GM12878 (cell line): ENCODE results near the gene SAGE1. TPM values are rescaled to one million over a fixed set of nuclear protein-coding genes. Genes with fewer than 3 reads are reported as not detected.
"Not testable (repeated sequence)": the region's sequence is repeated elsewhere in the genome, so short reads cannot be mapped to it uniquely, and the experiment has no call there.

Experiments used
- ATAC-seq: fragments of 200-7000 bp; cut with Tn5 transposase; 3 replicates; pipeline ENCODE4 v1.9.1; 2020; ENCODE audit warnings: mild to moderate bottlenecking, moderate library complexity
- BruUV-seq: library from RNA; stranded (reverse); fragments of 400-500 nt; replicated peaks from 2 replicates; lab custom pipeline; 2021; lab: Mats Ljungman, UMichigan
- CTCF ChIA-PET: fragments of 300-600 bp; sonication (Branson Sonifier 250); formaldehyde crosslinking; extraction: SDS; loops from one replicate; lab custom pipeline; 2021; ENCODE audit warnings: inconsistent platforms; lab: Yijun Ruan, JAX
- POLR2A ChIA-PET: fragments of 350-600 bp; formaldehyde crosslinking; extraction: SDS; loops from one replicate; lab custom pipeline; 2021; ENCODE audit warnings: inconsistent platforms; lab: Charles Lee
- RAD21 ChIA-PET: fragments of 300-600 bp; sonication (Branson Sonifier 250); formaldehyde crosslinking; loops from one replicate; lab custom pipeline; 2023; ENCODE audit warnings: antibody characterized with exemption; ENCODE audit not compliant: unreplicated experiment; lab: Charles Lee
- SMC1A ChIA-PET: fragments of 300-600 bp; sonication (Branson Sonifier 250); formaldehyde crosslinking; loops from one replicate; lab custom pipeline; 2023; ENCODE audit not compliant: unreplicated experiment, uncharacterized antibody; lab: Charles Lee
- DNase-seq: peaks from one replicate; pipeline ENCODE4 v3.0.0-alpha.2; 2011; ENCODE audit warnings: low read depth, low spot score
- FAIRE-seq: peaks from 3 replicates; lab custom pipeline; 2011; peaks lifted over from hg19 to GRCh38; lab: Jason Lieb, UNC
- H2AFZ ChIP-seq: 2 replicates; pipeline ENCODE4 v1.6.0; 2011; ENCODE audit warnings: low read depth, low read length, control low read depth; ENCODE audit not compliant: control insufficient read depth
- H3K27ac ChIP-seq: 2 replicates; pipeline ENCODE4 v1.5.1; 2011; ENCODE audit warnings: control low read depth; ENCODE audit not compliant: control insufficient read depth, insufficient read depth
- H3K27me3 ChIP-seq, 2 experiments: replicated peaks in 1 of 2; 2 replicates each; pipeline versions ENCODE4 v1.6.0 to v1.6.1; 2011; ENCODE audit warnings: low read length in 1 of 2; ENCODE audit not compliant: control insufficient read depth in 2 of 2, insufficient read depth in 2 of 2
- H3K36me3 ChIP-seq, 2 experiments: 2 replicates each; pipeline ENCODE4 v1.5.1; 2011; ENCODE audit warnings: low read length in 1 of 2; ENCODE audit not compliant: control insufficient read depth in 2 of 2, insufficient read depth in 2 of 2
- H3K4me1 ChIP-seq: 2 replicates; pipeline ENCODE4 v1.6.1; 2011; ENCODE audit warnings: mild to moderate bottlenecking, low read length, moderate library complexity, mixed read lengths; ENCODE audit not compliant: control insufficient read depth, insufficient read depth
- H3K4me2 ChIP-seq: 2 replicates; pipeline ENCODE4 v1.6.0; 2011; ENCODE audit warnings: control low read depth; ENCODE audit not compliant: control insufficient read depth, insufficient read depth
- H3K4me3 ChIP-seq: fragments of 200-600 bp; sonication (generic); 2 replicates; pipeline ENCODE4 v1.5.1; 2016
- H3K79me2 ChIP-seq: 2 replicates; pipeline ENCODE4 v1.6.0; 2011; ENCODE audit warnings: low read length; ENCODE audit not compliant: control insufficient read depth, insufficient read depth
- H3K9ac ChIP-seq: 2 replicates; pipeline ENCODE4 v1.8.0; 2011; ENCODE audit warnings: low read length, control low read depth, mixed read lengths; ENCODE audit not compliant: control insufficient read depth, insufficient read depth
- H3K9me3 ChIP-seq: replicated peaks from 3 replicates; pipeline ENCODE4 v1.5.1; 2011; ENCODE audit warnings: mild to moderate bottlenecking, low read length; ENCODE audit not compliant: control insufficient read depth, insufficient read depth
- H4K20me1 ChIP-seq: 2 replicates; pipeline ENCODE4 v1.6.0; 2011; ENCODE audit not compliant: control insufficient read depth, insufficient read depth
- RAD51 ChIP-seq: fragments of 450-650 bp; IDR thresholded peaks from 2 replicates; pipeline ENCODE4 v1.6.1; 2016; ENCODE audit warnings: moderate library complexity, mild to moderate bottlenecking, inconsistent platforms
- ZNF207 ChIP-seq: fragments of 450-650 bp; IDR thresholded peaks from 2 replicates; pipeline ENCODE4 v1.6.1; 2014; ENCODE audit warnings: antibody characterized with exemption, mild to moderate bottlenecking, borderline replicate concordance
- WGBS: methylation state at CpG from one replicate; pipeline ENCODE4 v1.1.6; 2016; ENCODE audit warnings: low lambda C conversion rate; ENCODE audit not compliant: insufficient replicate concordance, insufficient coverage; ENCODE audit errors: missing lambda C conversion rate; 5-methylcytosine and 5-hydroxymethylcytosine counted together
- in situ Hi-C: fragments of 300-500 bp; cut with MboI; formaldehyde crosslinking; loops from 9 replicates; pipeline ENCODE4 v1.14.3; 2018; ENCODE audit warnings: mixed read lengths
- intact Hi-C: fragments of 100-400 bp; cut with micrococcal nuclease; formaldehyde crosslinking; loops from one replicate; pipeline ENCODE4 v1.14.2; 2022; ENCODE audit not compliant: unreplicated experiment
- polyA plus RNA-seq, 11 experiments: library from polyadenylated mRNA; depleted of rRNA in 4 of 11; unstranded in 6 of 11; stranded (reverse) in 5 of 11; fragments of >200 nt; fragmentation: Nextera tagmentation in 4 of 11; fragmentation: Illumina TruSeq in 1 of 11; extraction: Ambion mirVana in 4 of 11; extraction: Trizol in 1 of 11; gene quantifications; 1 replicate in 1 of 11; 2 replicates in 10 of 11; pipeline versions ENCODE4 v1.2.1 to v1.2.3, GENCODE V29; 2011 to 2016; ENCODE audit warnings: inconsistent platforms in 2 of 11, missing spikeins in 2 of 11, low read depth in 1 of 11
- total RNA-seq, 4 experiments: library from RNA; depleted of rRNA in 3 of 4; stranded (reverse); fragments of >200 nt in 3 of 4; fragmentation: Illumina TruSeq in 1 of 4; extraction: Trizol in 1 of 4; gene quantifications; 2 replicates each; pipeline versions ENCODE4 v1.2.1 to v1.2.3, GENCODE V29; 2013 to 2021
- TF ChIP-seq, protein P1 (sequence below), 3 experiments: IDR thresholded peaks in 2 of 3; conservative IDR thresholded peaks in 1 of 3; 2 replicates each; pipeline ENCODE4 v1.5.1; 2011; ENCODE audit warnings: low read depth in 3 of 3, low read length in 3 of 3, mild to moderate bottlenecking in 3 of 3, control low read depth in 2 of 3, moderate library complexity in 2 of 3, inconsistent platforms in 1 of 3, mixed read lengths in 1 of 3; ENCODE audit not compliant: control insufficient read depth in 2 of 3, insufficient read depth in 1 of 3; ENCODE audit errors: extremely low read depth in 1 of 3

The SAGE1 gene
- total and polyA plus RNA-seq, 10 of the 15 experiments (the other 5 are each of a cell fraction or from before 2014, with no cell fraction given), result 0.03 to 0.08 TPM; not detected in 8

DNA sequence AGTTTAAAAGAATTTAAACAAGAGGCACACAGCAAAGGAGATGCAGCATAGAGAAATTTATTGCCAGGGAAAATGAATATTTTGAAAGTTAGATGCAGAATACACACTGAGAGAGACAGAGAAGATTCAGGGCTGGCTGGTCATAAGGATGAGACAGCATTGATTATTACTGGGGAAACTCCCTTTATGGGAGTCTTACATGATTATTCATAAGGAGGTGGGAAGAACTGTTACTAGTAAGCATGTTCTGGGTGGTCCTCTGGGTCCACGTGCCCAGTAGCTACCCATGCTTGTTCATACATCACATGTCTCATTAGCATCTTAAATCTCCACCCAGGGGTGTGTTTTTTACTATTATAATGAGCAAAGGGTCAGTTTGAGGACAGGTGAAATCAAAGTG, 27.0 kb downstream of the SAGE1 start:
- POLR2A ChIA-PET, result interaction anchor here (1.7 kb wide), 1 partner anchor 12 kb away, joined by 3 read pairs; no protein-coding TSS in a partner anchor

DNA sequence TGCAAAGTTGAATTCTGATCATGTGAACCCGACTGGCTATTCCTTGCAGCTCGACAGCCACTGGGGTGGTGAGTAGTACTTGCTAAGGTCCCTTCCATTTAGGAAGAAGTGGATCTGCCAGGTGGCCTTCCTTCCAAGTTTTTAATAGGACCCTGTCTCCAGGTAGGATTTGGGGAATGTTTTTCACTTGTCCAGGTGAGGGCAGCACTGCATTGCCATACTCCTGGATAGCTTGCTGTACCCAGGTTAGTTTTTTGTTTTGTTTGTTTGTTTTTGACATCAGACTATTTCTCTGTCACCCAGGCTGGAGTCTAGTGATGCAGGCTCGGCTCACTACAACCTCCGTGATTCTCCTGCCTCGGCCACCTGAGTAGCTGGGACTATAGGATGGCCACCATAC, 29.8 kb downstream of the SAGE1 start:
- whole genome bisulfite sequencing, result 62% methylated on average over 5 of the region's 5 CpGs
- no peaks in the 10 kb centered on the region for H4K20me1 ChIP-seq
- intact Hi-C loops, result no loop called here
- ChIA-PET RAD21 (interaction anchor here (1.8 kb wide), 1 partner anchor 9 kb away, joined by 5 read pairs; no protein-coding TSS in a partner anchor), POLR2A (no interaction called here), SMC1A (interaction anchor here (1.5 kb wide), 1 partner anchor 9 kb away, joined by 3 read pairs; no protein-coding TSS in a partner anchor), CTCF (interaction anchor here (1.0 to 1.6 kb wide), 2 partner anchors 9 to 47 kb away, joined by 3 to 6 read pairs; no protein-coding TSS in a partner anchor)
- H3K27me3 ChIP-seq, result no peaks in the 10 kb centered on the region
- ATAC-seq, result no peak
- no peak overlapping the region for H3K9ac ChIP-seq
- in situ Hi-C loops, result no loop called here
- no peak overlapping the region for H3K27ac ChIP-seq
- no peak for DNase-seq
- no peak overlapping the region for H3K4me2 ChIP-seq
- no peak overlapping the region for H2AFZ ChIP-seq
- BruUV-seq, result no TSS peak
- no peak overlapping the region for H3K4me3 ChIP-seq
- FAIRE-seq, result no peak
- no peaks in the 10 kb centered on the region for H3K9me3 ChIP-seq
- no peaks in the 10 kb centered on the region for H3K79me2 ChIP-seq
- H3K4me1 ChIP-seq, result no peaks in the 10 kb centered on the region
- H3K36me3 ChIP-seq, result no peaks in the 10 kb centered on the region
- TF ChIP-seq, protein P1, sequence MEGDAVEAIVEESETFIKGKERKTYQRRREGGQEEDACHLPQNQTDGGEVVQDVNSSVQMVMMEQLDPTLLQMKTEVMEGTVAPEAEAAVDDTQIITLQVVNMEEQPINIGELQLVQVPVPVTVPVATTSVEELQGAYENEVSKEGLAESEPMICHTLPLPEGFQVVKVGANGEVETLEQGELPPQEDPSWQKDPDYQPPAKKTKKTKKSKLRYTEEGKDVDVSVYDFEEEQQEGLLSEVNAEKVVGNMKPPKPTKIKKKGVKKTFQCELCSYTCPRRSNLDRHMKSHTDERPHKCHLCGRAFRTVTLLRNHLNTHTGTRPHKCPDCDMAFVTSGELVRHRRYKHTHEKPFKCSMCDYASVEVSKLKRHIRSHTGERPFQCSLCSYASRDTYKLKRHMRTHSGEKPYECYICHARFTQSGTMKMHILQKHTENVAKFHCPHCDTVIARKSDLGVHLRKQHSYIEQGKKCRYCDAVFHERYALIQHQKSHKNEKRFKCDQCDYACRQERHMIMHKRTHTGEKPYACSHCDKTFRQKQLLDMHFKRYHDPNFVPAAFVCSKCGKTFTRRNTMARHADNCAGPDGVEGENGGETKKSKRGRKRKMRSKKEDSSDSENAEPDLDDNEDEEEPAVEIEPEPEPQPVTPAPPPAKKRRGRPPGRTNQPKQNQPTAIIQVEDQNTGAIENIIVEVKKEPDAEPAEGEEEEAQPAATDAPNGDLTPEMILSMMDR (IDR thresholded peaks at IDR 0.05 in 2 of 3, conservative IDR thresholded peaks at IDR 0.05 in 1 of 3; ENCODE audit: control insufficient read depth in 2 of 3, extremely low read depth in 1 of 3, insufficient read depth in 1 of 3, low read depth in 3 of 3, low read length in 3 of 3), result peak in 2 of 3 experiments; percentile 15 to 20; a peak in 1 of 6 replicates
- TF ChIP-seq ZNF207, result no peak

More for the DNA sequence above, 27.0 kb downstream of the SAGE1 start:
- not testable (repeated sequence) for H3K4me3 ChIP-seq, DNase-seq, H3K27ac ChIP-seq, H3K4me2 ChIP-seq, H3K27me3 ChIP-seq, H4K20me1 ChIP-seq
- TF ChIP-seq RAD51, result peak; percentile 47; the same call in 1 of the 2 replicates
- TF ChIP-seq, all 136 proteins: peak for 1; not testable (repeated sequence) for 135
- intact Hi-C loops, H3K79me2 ChIP-seq, FAIRE-seq, H2AFZ ChIP-seq, BruUV-seq, H3K9me3 ChIP-seq, H3K4me1 ChIP-seq, ATAC-seq, in situ Hi-C loops, H3K36me3 ChIP-seq, H3K9ac ChIP-seq: not testable (repeated sequence)
- SMC1A ChIA-PET, result interaction anchor here (1.4 kb wide), 2 partner anchors 10 to 12 kb away, joined by 4 to 5 read pairs; no protein-coding TSS in a partner anchor
- CTCF ChIA-PET, result interaction anchor here (1.9 kb wide), 1 partner anchor 11 kb away, joined by 8 read pairs; no protein-coding TSS in a partner anchor
- RAD21 ChIA-PET, result interaction anchor here (0.8 kb wide), 1 partner anchor 11 kb away, joined by 5 read pairs; no protein-coding TSS in a partner anchor
- WGBS, result 0% methylated on average over 1 of the region's 1 CpG
